ENCODE results near the gene APP.

The APP gene

DNA sequence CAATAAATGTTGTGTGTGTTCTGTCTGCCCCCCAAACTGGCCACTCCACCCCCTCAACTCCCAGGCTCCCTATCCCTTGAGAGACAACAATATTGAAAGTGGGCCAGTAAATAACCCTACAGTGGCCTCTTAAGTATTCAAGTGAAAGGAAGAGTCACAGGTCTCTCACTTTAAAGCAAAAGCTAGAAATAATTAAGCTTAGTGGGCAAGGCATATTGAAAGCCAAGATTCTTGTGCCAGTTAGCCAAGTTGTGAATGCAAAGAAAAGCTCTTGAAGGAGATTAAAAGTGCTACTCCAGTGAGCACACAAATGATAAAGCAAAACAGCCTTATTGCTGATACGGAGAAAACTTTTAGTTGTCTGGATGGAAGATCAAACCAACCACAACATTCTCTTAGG, 277.4 kb downstream of the APP start:
- TF ChIP-seq, protein P1, sequence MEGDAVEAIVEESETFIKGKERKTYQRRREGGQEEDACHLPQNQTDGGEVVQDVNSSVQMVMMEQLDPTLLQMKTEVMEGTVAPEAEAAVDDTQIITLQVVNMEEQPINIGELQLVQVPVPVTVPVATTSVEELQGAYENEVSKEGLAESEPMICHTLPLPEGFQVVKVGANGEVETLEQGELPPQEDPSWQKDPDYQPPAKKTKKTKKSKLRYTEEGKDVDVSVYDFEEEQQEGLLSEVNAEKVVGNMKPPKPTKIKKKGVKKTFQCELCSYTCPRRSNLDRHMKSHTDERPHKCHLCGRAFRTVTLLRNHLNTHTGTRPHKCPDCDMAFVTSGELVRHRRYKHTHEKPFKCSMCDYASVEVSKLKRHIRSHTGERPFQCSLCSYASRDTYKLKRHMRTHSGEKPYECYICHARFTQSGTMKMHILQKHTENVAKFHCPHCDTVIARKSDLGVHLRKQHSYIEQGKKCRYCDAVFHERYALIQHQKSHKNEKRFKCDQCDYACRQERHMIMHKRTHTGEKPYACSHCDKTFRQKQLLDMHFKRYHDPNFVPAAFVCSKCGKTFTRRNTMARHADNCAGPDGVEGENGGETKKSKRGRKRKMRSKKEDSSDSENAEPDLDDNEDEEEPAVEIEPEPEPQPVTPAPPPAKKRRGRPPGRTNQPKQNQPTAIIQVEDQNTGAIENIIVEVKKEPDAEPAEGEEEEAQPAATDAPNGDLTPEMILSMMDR (IDR thresholded peaks at IDR 0.05; ENCODE audit: control insufficient read depth, extremely low read depth, insufficient read depth), result no peak
- no peak for DNase-seq (ENCODE audit: low read depth)
- H3K4me3 ChIP-seq (ENCODE audit: low read depth, low read length), result no peak overlapping the region

- H3K4me3 ChIP-seq (ENCODE audit: low read depth, low read length), result no peak overlapping the region
- DNase-seq (ENCODE audit: low read depth), result no peak
- TF ChIP-seq, protein P1 (IDR thresholded peaks at IDR 0.05; ENCODE audit: control insufficient read depth, extremely low read depth, insufficient read depth), result no peak
These were observed 279.0 kb downstream of the APP start for GRCh38 chr21:25891596-25891995.

DNA sequence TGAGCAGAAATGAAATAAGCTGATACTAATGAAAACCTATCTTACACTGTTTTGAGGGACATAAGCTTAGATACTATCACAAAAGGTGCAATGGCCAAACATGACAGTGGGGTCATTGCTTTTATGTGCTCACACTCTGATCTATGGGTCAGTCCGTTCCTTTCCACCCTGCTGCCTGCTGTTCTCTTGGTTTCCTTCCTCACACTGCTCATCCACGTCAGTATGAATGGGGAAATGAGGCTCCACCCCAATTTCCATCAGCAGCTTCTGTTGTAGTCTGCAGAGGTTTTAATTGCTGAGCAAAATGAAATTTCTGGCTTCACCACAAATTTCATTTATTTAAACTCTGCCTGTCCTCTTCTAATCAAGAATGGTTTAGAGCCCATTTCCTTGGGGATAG, 280.6 kb downstream of the APP start:
- TF ChIP-seq, protein P1 (IDR thresholded peaks at IDR 0.05; ENCODE audit: control insufficient read depth, extremely low read depth, insufficient read depth), result no peak
- H3K4me3 ChIP-seq (ENCODE audit: low read depth, low read length), result no peak overlapping the region
- DNase-seq (ENCODE audit: low read depth), result no peak

GRCh38 chr21:25888711-25889110, 281.9 kb downstream of the APP start:
- no peak for DNase-seq (ENCODE audit: low read depth)
- no peak overlapping the region for H3K4me3 ChIP-seq (ENCODE audit: low read depth, low read length)
- TF ChIP-seq, protein P1 (IDR thresholded peaks at IDR 0.05; ENCODE audit: control insufficient read depth, extremely low read depth, insufficient read depth), result no peak

GRCh38 chr21:25887646-25888306, 282.8 kb downstream of the APP start:
- no peak overlapping the region for H3K4me3 ChIP-seq (ENCODE audit: low read depth, low read length)
- TF ChIP-seq, protein P1 (IDR thresholded peaks at IDR 0.05; ENCODE audit: control insufficient read depth, extremely low read depth, insufficient read depth), result no peak
- no peak for DNase-seq (ENCODE audit: low read depth)

DNA sequence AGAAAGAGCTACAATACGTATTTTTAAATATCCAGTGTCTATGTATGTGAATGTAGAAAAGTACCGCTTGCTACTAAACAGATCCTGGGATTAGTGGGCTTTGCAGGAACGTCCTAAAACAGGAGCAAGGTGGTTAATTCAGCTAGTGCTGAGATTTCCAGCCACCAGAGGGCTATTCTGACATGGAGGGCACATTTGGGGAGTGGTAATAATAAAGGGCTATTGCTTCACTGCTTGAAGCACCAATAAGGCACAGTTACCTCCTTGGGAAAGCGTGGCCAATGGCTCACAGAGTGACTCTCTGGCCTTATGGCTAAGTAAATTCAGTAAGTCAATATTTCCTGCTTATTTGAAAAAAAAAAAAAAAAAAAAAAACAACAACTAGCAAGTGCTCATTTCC, 283.4 kb downstream of the APP start:
- H3K4me3 ChIP-seq (ENCODE audit: low read depth, low read length), result no peak overlapping the region
- no peak for DNase-seq (ENCODE audit: low read depth)
- TF ChIP-seq, protein P1 (IDR thresholded peaks at IDR 0.05; ENCODE audit: control insufficient read depth, extremely low read depth, insufficient read depth), result peak; percentile 28; the same call in 1 of the 2 replicates

DNA sequence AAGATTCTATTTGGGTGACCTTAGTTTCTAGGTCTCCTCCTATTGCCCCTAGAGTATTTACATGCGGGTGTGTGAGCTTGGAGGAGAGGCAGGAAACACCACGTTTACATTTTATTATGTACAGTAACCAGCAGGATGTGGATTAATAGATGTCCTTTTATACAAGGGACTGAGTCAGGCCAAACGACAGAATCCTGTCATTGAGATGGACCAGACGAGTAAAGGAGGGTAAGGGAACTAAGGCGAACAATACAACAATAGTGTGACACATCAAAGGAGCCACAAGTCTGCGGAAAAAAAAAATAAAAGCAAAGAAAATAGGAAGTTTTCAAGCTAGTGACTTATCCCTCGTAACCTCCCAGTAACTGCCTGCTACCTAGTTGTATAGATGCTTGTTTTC, 284.7 kb downstream of the APP start:
- TF ChIP-seq, protein P1 (IDR thresholded peaks at IDR 0.05; ENCODE audit: control insufficient read depth, extremely low read depth, insufficient read depth), result no peak
- DNase-seq (ENCODE audit: low read depth), result no peak

More for the DNA sequence above, 284.7 kb downstream of the APP start:
- no peak overlapping the region for H3K4me3 ChIP-seq (ENCODE audit: low read depth, low read length)
